ENCODE measurements around the gene ANKRD13A.
"Not testable (repeated sequence)": the region's sequence is repeated elsewhere in the genome, so short reads cannot be mapped to it uniquely, and the experiment has no call there.

ANKRD13A gene

GRCh38 chr12:110048242-110049027 is 49.2 kb downstream of the ANKRD13A start, which contains the start of gene C12orf76:
Gene C12orf76 (minus strand): TSS chr12:110048522. CDS start chr12:110048495, 27 bp downstream.
- DNase-seq (ENCODE audit: low read depth), result peak; percentile 64

- not testable (repeated sequence) for DNase-seq (ENCODE audit: low read depth)
These were observed 49.8 kb downstream of the ANKRD13A start for GRCh38 chr12:110049034-110049433.

GRCh38 chr12:110049666-110050065 is 50.4 kb downstream of the ANKRD13A start:
- not testable (repeated sequence) for DNase-seq (ENCODE audit: low read depth)

- no peak for DNase-seq (ENCODE audit: low read depth)
These were observed 51.7 kb downstream of the ANKRD13A start for GRCh38 chr12:110050927-110051326.

GRCh38 chr12:110055375-110056352 is 56.4 kb downstream of the ANKRD13A start:
- DNase-seq (ENCODE audit: low read depth), result not testable (repeated sequence)

- not testable (repeated sequence) for DNase-seq (ENCODE audit: low read depth)
These were observed 57.4 kb downstream of the ANKRD13A start for GRCh38 chr12:110056643-110057042.

GRCh38 chr12:110058875-110059615 is 59.8 kb downstream of the ANKRD13A start:
- no peak for DNase-seq (ENCODE audit: low read depth)

GRCh38 chr12:110059651-110060000 is 60.4 kb downstream of the ANKRD13A start:
- DNase-seq (ENCODE audit: low read depth), result no peak

- no peak for DNase-seq (ENCODE audit: low read depth)
These were observed 63.0 kb downstream of the ANKRD13A start for GRCh38 chr12:110062241-110062640.

- DNase-seq (ENCODE audit: low read depth), result no peak
These were observed 66.3 kb downstream of the ANKRD13A start for GRCh38 chr12:110065540-110065939.

- DNase-seq (ENCODE audit: low read depth), result no peak
These were observed 68.3 kb downstream of the ANKRD13A start for GRCh38 chr12:110067531-110067930.

- not testable (repeated sequence) for DNase-seq (ENCODE audit: low read depth)
These were observed 68.9 kb downstream of the ANKRD13A start for GRCh38 chr12:110068115-110068514.

GRCh38 chr12:110068654-110069053 is 69.4 kb downstream of the ANKRD13A start:
- DNase-seq (ENCODE audit: low read depth), result no peak

- DNase-seq (ENCODE audit: low read depth), result no peak
These were observed 72.3 kb downstream of the ANKRD13A start for GRCh38 chr12:110071504-110071903.

GRCh38 chr12:110071967-110072366 is 72.7 kb downstream of the ANKRD13A start:
- DNase-seq (ENCODE audit: low read depth), result no peak

- not testable (repeated sequence) for DNase-seq (ENCODE audit: low read depth)
These were observed 73.4 kb downstream of the ANKRD13A start for GRCh38 chr12:110072636-110073035.

GRCh38 chr12:110073049-110073831 is 74.0 kb downstream of the ANKRD13A start:
- DNase-seq (ENCODE audit: low read depth), result no peak

- no peak for DNase-seq (ENCODE audit: low read depth)
These were observed 74.9 kb downstream of the ANKRD13A start for GRCh38 chr12:110074089-110074488.

GRCh38 chr12:110075880-110076279 is 76.7 kb downstream of the ANKRD13A start:
- no peak for DNase-seq (ENCODE audit: low read depth)

- DNase-seq (ENCODE audit: low read depth), result no peak
These were observed 78.6 kb downstream of the ANKRD13A start for GRCh38 chr12:110077800-110078199.

Measured in stimulated activated CD8-positive, alpha-beta memory T cell treated with anti-CD3 and anti-CD28 coated beads, Interleukin-15, amount 100 ng/mL, for 24 hours (primary cell).